ENCODE results near the gene PPM1H. TPM values are rescaled to one million over a fixed set of nuclear protein-coding genes. Genes with fewer than 3 reads are reported as not detected.

PPM1H gene
- total and polyA plus RNA-seq, 2 of the 8 experiments (the other 6 are each of a cell fraction or from before 2014, with no cell fraction given): 16.4 to 36.1 TPM

DNA sequence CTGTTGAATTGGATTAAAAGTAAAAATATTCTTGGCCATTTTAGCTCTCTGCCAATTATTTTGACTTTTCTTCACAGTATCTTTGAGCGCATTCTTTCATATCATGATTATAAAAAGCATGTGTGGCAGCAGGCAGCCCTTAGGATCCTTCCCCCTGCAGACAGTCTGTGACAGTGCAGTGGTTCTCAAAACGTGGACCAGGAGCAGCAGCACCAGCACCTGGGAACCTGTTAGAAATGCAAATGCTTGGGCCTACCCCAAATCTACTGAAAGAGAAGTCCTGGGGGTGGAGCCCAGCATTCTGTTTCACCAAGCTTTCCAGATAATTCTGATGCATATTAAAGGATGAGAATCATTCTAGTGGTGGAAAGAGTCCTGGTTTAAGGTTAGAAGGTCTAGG is 312.8 kb downstream of the PPM1H start:
- no peak for DNase-seq (ENCODE audit: low read depth in 1 of 2, low spot score in 2 of 2)

More for the DNA sequence above, 312.8 kb downstream of the PPM1H start:
- H3K18ac ChIP-seq (ENCODE audit: extremely low read depth, low read length): no peak overlapping the region
- no peak for FAIRE-seq
- no peak overlapping the region for H3K4me2 ChIP-seq (ENCODE audit: insufficient read depth in 1 of 2, low read depth in 2 of 2, low read length in 2 of 2)
- no peak overlapping the region for H2AFZ ChIP-seq (ENCODE audit: low read length)
- peaks cover 0 to 6% (median 0%) of the 10 kb centered on the region in 4 experiments; a peak in 3 of 7 replicates for H3K4me1 ChIP-seq (replicated peaks in 1 of 4; ENCODE audit: control insufficient read depth in 3 of 4, insufficient read depth in 4 of 4, low read length in 3 of 4)
- no peak overlapping the region for H4K8ac ChIP-seq (ENCODE audit: extremely low read depth, insufficient read depth, low read length)
- no peak overlapping the region for H3K27ac ChIP-seq (ENCODE audit: low read depth, low read length)
- ChIA-PET CTCF (ENCODE audit: partially characterized antibody) (interaction anchor here (0.9 to 1.8 kb wide), 6 partner anchors 10 to 191 kb away, joined by 3 to 7 read pairs (median 4); no protein-coding TSS in a partner anchor), POLR2A (ENCODE audit: partially characterized antibody) (interaction anchor here (1.8 to 3.3 kb wide), 2 partner anchors 12 to 20 kb away, joined by 6 to 11 read pairs; no protein-coding TSS in a partner anchor)
- no peak overlapping the region for H3K4ac ChIP-seq (replicated peaks; ENCODE audit: insufficient read length, low read depth, low read length)
- TF ChIP-seq RAD21 (IDR thresholded peaks at IDR 0.05 in 1 of 2, conservative IDR thresholded peaks at IDR 0.05 in 1 of 2; ENCODE audit: low read depth in 2 of 2, low read length in 2 of 2) (no peak; a peak in 1 of 4 replicates), SP1 (IDR thresholded peaks at IDR 0.05; ENCODE audit: low read depth, low read length) (peak; percentile 49; the same call in 1 of the 2 replicates)
- H2BK15ac ChIP-seq (ENCODE audit: low read length): no peak overlapping the region
- H4K5ac ChIP-seq (ENCODE audit: insufficient read length, low read depth, low read length): no peak overlapping the region
- no peak overlapping the region for H2BK20ac ChIP-seq (ENCODE audit: low read length)
- no peaks in the 10 kb centered on the region for H3K36me3 ChIP-seq (ENCODE audit: control insufficient read depth in 2 of 4, insufficient read depth in 4 of 4, low read length in 3 of 4)
- H4K20me1 ChIP-seq (replicated peaks in 1 of 2; ENCODE audit: control insufficient read depth in 1 of 2, insufficient read depth in 2 of 2, low read length in 2 of 2): no peaks in the 10 kb centered on the region
- H3K4me3 ChIP-seq (ENCODE audit: extremely low read depth in 1 of 4, insufficient read depth in 2 of 4, low read depth in 3 of 4, low read length in 4 of 4): no peak overlapping the region
- H2BK12ac ChIP-seq (ENCODE audit: low read depth, low read length): no peak overlapping the region
- no peaks in the 10 kb centered on the region for H3K79me1 ChIP-seq (ENCODE audit: low read depth, low read length)
- H4K91ac ChIP-seq (replicated peaks; ENCODE audit: insufficient read length, low read length): no peak overlapping the region
- H3K79me2 ChIP-seq (ENCODE audit: control insufficient read depth in 1 of 2, insufficient read depth in 2 of 2, low read length in 2 of 2): no peaks in the 10 kb centered on the region
- H3K27me3 ChIP-seq (replicated peaks in 1 of 4; ENCODE audit: control insufficient read depth in 3 of 4, extremely low read depth in 1 of 4, insufficient read depth in 3 of 4, low read length in 3 of 4): no peaks in the 10 kb centered on the region
- H3K23ac ChIP-seq (ENCODE audit: insufficient read length): no peak overlapping the region
- H2AK5ac ChIP-seq (ENCODE audit: low read depth, low read length): no peak overlapping the region
- H3K14ac ChIP-seq (ENCODE audit: insufficient read length): no peak overlapping the region
- H3K9me3 ChIP-seq (ENCODE audit: insufficient read depth in 2 of 2, low read depth in 1 of 2, low read length in 1 of 2): no peaks in the 10 kb centered on the region
- no peak overlapping the region for H2BK120ac ChIP-seq (replicated peaks; ENCODE audit: low read depth, low read length)
- no peak overlapping the region for H3K9ac ChIP-seq (replicated peaks in 1 of 4; ENCODE audit: extremely low read depth in 1 of 4, low read depth in 3 of 4, low read length in 3 of 4)
- 57% methylated on average over 2 of the region's 2 CpGs; no CpG with 5 or more reads in 1 of the 2 experiments for WGBS, 2 experiments (ENCODE audit: extremely low coverage in 1 of 2, insufficient coverage in 1 of 2, insufficient read length in 1 of 2, insufficient replicate concordance in 2 of 2, low coverage in 1 of 2, low lambda C conversion rate in 2 of 2, missing lambda C conversion rate in 1 of 2)
- H3K23me2 ChIP-seq (ENCODE audit: low read depth, low read length): no peaks in the 10 kb centered on the region
- no peak overlapping the region for H2BK5ac ChIP-seq (ENCODE audit: low read depth, low read length)
- no peak overlapping the region for H3K56ac ChIP-seq (replicated peaks; ENCODE audit: insufficient read length, low read depth, low read length)
